Keratinocyte (primary cell): Measurements from ENCODE around the gene OSGEP.

ENCODE experiments used
- EZH2 ChIP-seq: IDR thresholded peaks from one replicate; pipeline ENCODE4 v1.6.1; 2012; ENCODE audit warnings: inconsistent platforms, mild to moderate bottlenecking, low read length, moderate library complexity
- TF ChIP-seq, protein P1 (sequence below), 3 experiments: IDR thresholded peaks in 1 of 3; conservative IDR thresholded peaks in 1 of 3; optimal IDR thresholded peaks in 1 of 3; 2 replicates in 2 of 3; 3 replicates in 1 of 3; pipeline versions ENCODE3 to v1.5.1; 2011; ENCODE audit warnings: low read length in 3 of 3, mild to moderate bottlenecking in 3 of 3, moderate library complexity in 2 of 3, control low read depth in 1 of 3, inconsistent platforms in 1 of 3; ENCODE audit not compliant: insufficient read depth in 2 of 3; ENCODE audit errors: extremely low read depth in 1 of 3

DNA sequence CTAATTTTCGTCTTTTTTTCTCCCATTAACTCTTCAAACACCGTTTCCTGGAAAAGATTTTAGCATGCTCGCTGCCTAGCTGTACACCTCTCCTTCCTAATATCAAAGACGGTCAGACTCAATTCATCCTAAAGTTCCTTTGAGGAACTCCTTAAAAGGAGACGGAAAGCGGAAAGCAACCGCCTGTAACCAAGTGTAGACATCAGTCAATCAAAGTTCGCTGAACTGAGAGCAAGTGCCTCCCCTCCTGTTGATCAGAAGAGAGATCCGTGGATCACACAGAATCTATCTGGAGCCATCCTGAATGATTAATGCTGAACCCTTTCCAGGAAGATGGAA, 40.9 kb downstream of the OSGEP start:
- TF ChIP-seq EZH2, result no peak
- TF ChIP-seq, protein P1, sequence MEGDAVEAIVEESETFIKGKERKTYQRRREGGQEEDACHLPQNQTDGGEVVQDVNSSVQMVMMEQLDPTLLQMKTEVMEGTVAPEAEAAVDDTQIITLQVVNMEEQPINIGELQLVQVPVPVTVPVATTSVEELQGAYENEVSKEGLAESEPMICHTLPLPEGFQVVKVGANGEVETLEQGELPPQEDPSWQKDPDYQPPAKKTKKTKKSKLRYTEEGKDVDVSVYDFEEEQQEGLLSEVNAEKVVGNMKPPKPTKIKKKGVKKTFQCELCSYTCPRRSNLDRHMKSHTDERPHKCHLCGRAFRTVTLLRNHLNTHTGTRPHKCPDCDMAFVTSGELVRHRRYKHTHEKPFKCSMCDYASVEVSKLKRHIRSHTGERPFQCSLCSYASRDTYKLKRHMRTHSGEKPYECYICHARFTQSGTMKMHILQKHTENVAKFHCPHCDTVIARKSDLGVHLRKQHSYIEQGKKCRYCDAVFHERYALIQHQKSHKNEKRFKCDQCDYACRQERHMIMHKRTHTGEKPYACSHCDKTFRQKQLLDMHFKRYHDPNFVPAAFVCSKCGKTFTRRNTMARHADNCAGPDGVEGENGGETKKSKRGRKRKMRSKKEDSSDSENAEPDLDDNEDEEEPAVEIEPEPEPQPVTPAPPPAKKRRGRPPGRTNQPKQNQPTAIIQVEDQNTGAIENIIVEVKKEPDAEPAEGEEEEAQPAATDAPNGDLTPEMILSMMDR (optimal IDR thresholded peaks at IDR 0.05 in 1 of 3, IDR thresholded peaks at IDR 0.05 in 1 of 3, conservative IDR thresholded peaks at IDR 0.05 in 1 of 3; ENCODE audit: extremely low read depth in 1 of 3, insufficient read depth in 2 of 3, low read length in 3 of 3), result no peak
